GM10847 (cell line): Measurements from ENCODE around the gene EVI2B.

Experiments used
- POLR2A ChIP-seq: IDR thresholded peaks from 2 replicates; pipeline ENCODE4 v1.6.1; 2011; ENCODE audit not compliant: insufficient read length; ENCODE audit errors: extremely low read depth

The EVI2B gene

GRCh38 chr17:31313982-31314781 lies at the start of gene EVI2B:
EVI2B (minus strand) TSS chr17:31314054; CDS start chr17:31305609, 8,445 bp downstream.
- no peak for TF ChIP-seq POLR2A

- TF ChIP-seq POLR2A, result no peak
Observed at GRCh38 chr17:31357839-31358394, 44.1 kb upstream of the EVI2B start.

- no peak for TF ChIP-seq POLR2A
Observed at GRCh38 chr17:31357091-31357490, 43.2 kb upstream of the EVI2B start.

- TF ChIP-seq POLR2A, result no peak
Observed at GRCh38 chr17:31355935-31356334, 42.1 kb upstream of the EVI2B start.

- no peak for TF ChIP-seq POLR2A
Observed at GRCh38 chr17:31349454-31349853, 35.6 kb upstream of the EVI2B start.

GRCh38 chr17:31339906-31340661 lies 26.2 kb upstream of the EVI2B start:
- no peak for TF ChIP-seq POLR2A

- no peak for TF ChIP-seq POLR2A
Observed at GRCh38 chr17:31329221-31329620, 15.4 kb upstream of the EVI2B start.

- TF ChIP-seq POLR2A, result no peak
Observed at GRCh38 chr17:31328160-31328535, 14.3 kb upstream of the EVI2B start.

- TF ChIP-seq POLR2A, result no peak
Observed at GRCh38 chr17:31327534-31328159, 13.8 kb upstream of the EVI2B start.

GRCh38 chr17:31323551-31323950 lies 9.7 kb upstream of the EVI2B start:
- no peak for TF ChIP-seq POLR2A

GRCh38 chr17:31321966-31322365 lies 8.1 kb upstream of the EVI2B start:
- no peak for TF ChIP-seq POLR2A

GRCh38 chr17:31321481-31321880 lies 7.6 kb upstream of the EVI2B start, which contains the start of gene EVI2A:
EVI2A (minus strand) TSS chr17:31321622; CDS start chr17:31319013, 2,609 bp downstream.
- TF ChIP-seq POLR2A, result no peak

GRCh38 chr17:31320791-31321190 lies 6.9 kb upstream of the EVI2B start:
- no peak for TF ChIP-seq POLR2A

GRCh38 chr17:31320241-31320640 lies 6.4 kb upstream of the EVI2B start:
- TF ChIP-seq POLR2A, result no peak

GRCh38 chr17:31318851-31319661 lies 5.2 kb upstream of the EVI2B start:
- TF ChIP-seq POLR2A, result no peak
